GM21717 (cell line): ENCODE measurements around the gene DPYSL3.

Source experiments
- ATAC-seq: cut with Tn5 transposase; IDR thresholded peaks from one replicate; pipeline ENCODE4 v1.9.1; 2021; ENCODE audit warnings: mild to moderate bottlenecking, moderate library complexity; ENCODE audit not compliant: unreplicated experiment

The DPYSL3 gene

GRCh38 chr5:147515269-147515668 lies 5.4 kb upstream of the DPYSL3 start:
- no peak for ATAC-seq

GRCh38 chr5:147512659-147513379 lies 3.0 kb upstream of the DPYSL3 start:
- no peak for ATAC-seq

GRCh38 chr5:147510885-147511284 lies 1.0 kb upstream of the DPYSL3 start:
- ATAC-seq = no peak

- no peak for ATAC-seq
Observed at GRCh38 chr5:147509041-147509709, 693 bp downstream of the DPYSL3 start.

- ATAC-seq = no peak
Observed at GRCh38 chr5:147508711-147509040, 1.2 kb downstream of the DPYSL3 start.

- no peak for ATAC-seq
Observed at GRCh38 chr5:147507480-147508126, 2.3 kb downstream of the DPYSL3 start.

- no peak for ATAC-seq
Observed at GRCh38 chr5:147504535-147504934, 5.3 kb downstream of the DPYSL3 start.

GRCh38 chr5:147504011-147504410 lies 5.9 kb downstream of the DPYSL3 start:
- no peak for ATAC-seq

GRCh38 chr5:147490989-147491388 lies 18.9 kb downstream of the DPYSL3 start:
- ATAC-seq = no peak

- ATAC-seq = no peak
Observed at GRCh38 chr5:147487031-147487750, 22.7 kb downstream of the DPYSL3 start.

- no peak for ATAC-seq
Observed at GRCh38 chr5:147485814-147486213, 24.1 kb downstream of the DPYSL3 start.

GRCh38 chr5:147485046-147485445 lies 24.8 kb downstream of the DPYSL3 start:
- no peak for ATAC-seq

GRCh38 chr5:147484708-147485020 lies 25.2 kb downstream of the DPYSL3 start:
- ATAC-seq = no peak

GRCh38 chr5:147483961-147484707 lies 25.7 kb downstream of the DPYSL3 start:
- ATAC-seq = no peak

- ATAC-seq = no peak
Observed at GRCh38 chr5:147483188-147483790, 26.6 kb downstream of the DPYSL3 start.

GRCh38 chr5:147482706-147483180 lies 27.1 kb downstream of the DPYSL3 start:
- no peak for ATAC-seq

GRCh38 chr5:147481874-147482705 lies 27.8 kb downstream of the DPYSL3 start:
- ATAC-seq = peak; percentile 82

- peak; percentile 3 for ATAC-seq
Observed at GRCh38 chr5:147481376-147481775, 28.5 kb downstream of the DPYSL3 start.

GRCh38 chr5:147479949-147480348 lies 29.9 kb downstream of the DPYSL3 start:
- no peak for ATAC-seq

GRCh38 chr5:147479444-147479843 lies 30.4 kb downstream of the DPYSL3 start:
- ATAC-seq = no peak
